GM18951 (cell line): Measurements from ENCODE around the gene TPD52L2.

Experiments
- POLR2A ChIP-seq: IDR thresholded peaks from 4 replicates; pipeline ENCODE4 v1.6.1; 2011; ENCODE audit warnings: mild to moderate bottlenecking; ENCODE audit not compliant: insufficient read length, insufficient read depth; ENCODE audit errors: extremely low read depth
- in situ Hi-C: fragments of 300-500 bp; cut with MboI; formaldehyde crosslinking; loops from one replicate; pipeline ENCODE4 v1.12.0; 2022; ENCODE audit warnings: low sequenced_read_pairs, mixed read lengths, inconsistent platforms; ENCODE audit not compliant: unreplicated experiment

TPD52L2 gene

GRCh38 chr20:63864978-63865640 is at the start of gene TPD52L2:
Gene TPD52L2 (plus strand): TSS chr20:63865270. CDS start chr20:63865366, 96 bp downstream.
- TF ChIP-seq POLR2A: peak; percentile 94
- in situ Hi-C loops: no loop called here

GRCh38 chr20:63815615-63816253 is 49.3 kb upstream of the TPD52L2 start:
- in situ Hi-C loops: no loop called here

GRCh38 chr20:63819224-63819921 is 45.7 kb upstream of the TPD52L2 start:
- no peak for TF ChIP-seq POLR2A
- in situ Hi-C loops: no loop called here

More at GRCh38 chr20:63815615-63816253, 49.3 kb upstream of the TPD52L2 start:
- TF ChIP-seq POLR2A: no peak

GRCh38 chr20:63821811-63822210 is 43.3 kb upstream of the TPD52L2 start:
- in situ Hi-C loops: no loop called here
- no peak for TF ChIP-seq POLR2A

GRCh38 chr20:63822276-63822696 is 42.8 kb upstream of the TPD52L2 start:
- no peak for TF ChIP-seq POLR2A
- in situ Hi-C loops: no loop called here

GRCh38 chr20:63823691-63824311 is 41.3 kb upstream of the TPD52L2 start:
- TF ChIP-seq POLR2A: no peak
- in situ Hi-C loops: no loop called here

DNA sequence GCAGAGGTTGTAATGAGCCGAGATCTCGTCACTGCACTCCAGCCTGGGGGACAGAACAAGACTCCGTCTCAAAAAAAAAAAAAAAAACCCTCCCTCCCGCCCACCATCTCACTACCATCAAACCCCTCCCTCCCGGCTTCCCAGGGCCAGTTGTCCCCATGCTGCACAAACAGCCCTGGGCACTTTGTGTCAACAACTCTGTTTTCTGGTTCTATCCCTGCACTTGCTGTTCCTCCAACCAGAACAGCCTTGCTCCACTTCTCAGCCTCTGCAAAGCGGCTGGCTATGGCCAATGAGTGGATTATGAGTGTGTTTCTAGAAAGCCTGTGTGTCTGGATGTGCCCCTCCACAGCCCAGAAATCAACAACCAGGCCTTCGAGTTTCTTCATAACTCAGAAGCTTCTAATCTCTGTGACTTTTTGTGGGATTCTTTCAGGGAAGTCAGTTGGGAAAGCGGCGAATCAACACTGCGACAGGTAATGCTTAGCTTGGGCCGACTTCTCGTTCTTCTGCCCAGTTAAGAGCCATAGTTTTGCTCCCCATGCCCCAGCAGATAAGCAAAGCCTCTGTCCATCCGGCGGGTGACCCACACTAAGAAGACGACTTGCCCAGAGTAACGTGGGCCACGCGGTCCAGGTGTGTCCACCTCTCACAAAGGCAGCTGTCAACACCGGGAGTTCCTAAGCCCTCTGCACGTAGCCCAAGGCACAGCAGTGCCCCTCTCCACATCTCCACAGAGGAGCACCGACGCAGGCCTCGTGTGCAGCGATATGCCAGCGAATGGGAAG is 39.5 kb upstream of the TPD52L2 start:
- TF ChIP-seq POLR2A: no peak
- in situ Hi-C loops: no loop called here

DNA sequence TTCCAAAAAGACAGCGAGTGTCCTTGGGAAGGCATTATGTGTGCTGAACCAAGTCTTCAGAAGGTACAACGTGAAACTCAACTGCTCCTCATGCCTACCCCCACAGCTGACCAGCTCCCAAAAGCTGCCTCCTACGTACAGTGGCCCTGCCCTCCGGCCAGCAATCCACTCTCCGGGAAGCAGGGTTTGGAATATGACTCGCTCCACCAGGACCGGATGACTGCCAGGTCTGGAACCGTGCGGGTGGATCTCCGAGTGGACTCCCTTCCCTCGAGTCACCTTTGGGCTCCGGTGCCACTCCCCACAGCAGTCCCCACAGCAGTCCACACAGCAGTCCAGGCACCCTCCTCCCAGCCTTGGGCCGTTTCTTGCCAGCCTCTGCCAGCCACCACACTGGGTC is 38.3 kb upstream of the TPD52L2 start:
- no peak for TF ChIP-seq POLR2A
- in situ Hi-C loops: no loop called here

GRCh38 chr20:63828124-63828523 is 36.9 kb upstream of the TPD52L2 start:
- TF ChIP-seq POLR2A: no peak
- in situ Hi-C loops: no loop called here

GRCh38 chr20:63828545-63828944 is 36.5 kb upstream of the TPD52L2 start:
- in situ Hi-C loops: no loop called here

GRCh38 chr20:63828951-63829350 is 36.1 kb upstream of the TPD52L2 start:
- in situ Hi-C loops: no loop called here
- TF ChIP-seq POLR2A: no peak

More at GRCh38 chr20:63828545-63828944, 36.5 kb upstream of the TPD52L2 start:
- no peak for TF ChIP-seq POLR2A

DNA sequence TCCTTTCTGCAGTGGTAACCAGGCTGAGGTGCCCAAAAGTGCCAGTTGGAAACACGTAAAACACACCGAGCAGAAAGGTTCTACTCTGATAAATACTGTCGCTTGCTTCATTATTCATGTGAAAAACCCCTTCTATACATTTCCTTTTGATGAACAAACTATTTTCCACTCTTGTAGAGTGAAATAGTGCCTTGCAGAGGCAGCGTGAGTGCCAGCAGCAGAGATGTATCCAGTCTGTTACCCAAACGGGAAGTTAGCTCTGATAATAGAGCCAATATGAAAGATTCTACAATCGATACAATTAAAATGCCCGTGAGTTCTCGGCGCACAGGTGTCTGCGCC is 35.5 kb upstream of the TPD52L2 start:
- in situ Hi-C loops: no loop called here
- no peak for TF ChIP-seq POLR2A
